KBM-7 (cell line): Measurements from ENCODE around the gene DCHS2.

Experiments used
- DNase-seq: peaks from one replicate; pipeline ENCODE4 v3.0.0-alpha.2; 2015
- in situ Hi-C: fragments of 300-500 bp; cut with MboI; formaldehyde crosslinking; loops from 2 replicates; pipeline ENCODE4 v1.14.3; 2020; ENCODE audit warnings: low sequenced_read_pairs, low pct_unique_long_range_greater_than_20kb, mixed read lengths

The DCHS2 gene

DNA sequence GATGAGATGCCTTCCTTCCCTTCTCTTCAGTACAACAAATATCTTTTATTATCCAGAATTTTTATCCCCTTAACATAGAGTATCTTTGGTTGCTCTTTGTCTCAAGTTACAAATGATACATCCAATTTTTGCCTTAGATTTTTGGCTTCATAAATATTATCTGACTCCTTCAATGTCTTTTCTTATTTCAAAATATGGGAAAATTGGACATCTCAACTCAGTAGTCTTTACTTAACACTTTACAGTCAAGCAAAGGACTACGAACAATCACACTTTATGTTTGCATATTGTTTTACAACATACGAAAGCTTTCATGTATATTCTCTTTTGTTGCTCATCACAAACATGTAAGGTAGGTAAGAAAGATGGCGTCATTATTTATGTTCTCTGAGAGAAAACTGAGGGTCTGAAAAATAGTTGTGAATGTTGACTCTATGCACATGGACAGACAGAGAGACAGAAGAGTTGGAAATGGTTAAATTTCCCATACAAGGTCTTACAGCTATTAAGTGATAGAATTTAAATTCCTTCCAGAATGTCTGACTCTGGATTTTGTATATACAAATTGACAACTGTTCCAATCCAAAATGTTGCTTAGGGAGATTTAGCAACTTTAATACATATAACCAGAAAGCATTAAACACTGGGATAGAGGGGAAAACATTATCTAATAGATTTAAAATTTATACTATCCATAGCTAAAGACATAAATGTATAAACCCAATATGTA is 29.4 kb downstream of the DCHS2 start:
- in situ Hi-C loops = no loop called here

DNA sequence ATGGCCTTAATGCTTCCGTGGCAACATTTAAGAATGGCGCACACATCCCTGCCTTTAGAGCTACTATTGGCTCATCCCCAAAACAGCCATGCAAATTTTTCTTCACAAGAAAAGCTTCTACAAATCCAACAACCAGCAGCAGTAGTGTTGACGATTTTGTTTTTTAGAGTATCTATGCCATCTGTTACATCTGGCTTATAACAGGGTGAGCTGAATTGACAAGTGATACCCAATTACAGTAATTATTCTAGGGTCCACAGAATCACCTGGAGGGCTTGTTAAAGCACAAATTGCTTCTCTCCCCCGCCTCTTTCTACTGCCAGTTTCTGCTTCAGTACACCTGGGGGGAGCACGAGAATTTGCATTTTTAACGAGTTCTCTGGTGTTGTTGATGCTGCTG is 34.1 kb downstream of the DCHS2 start:
- in situ Hi-C loops = no loop called here
- no peak for DNase-seq

More for the DNA sequence above, 29.4 kb downstream of the DCHS2 start:
- no peak for DNase-seq

DNA sequence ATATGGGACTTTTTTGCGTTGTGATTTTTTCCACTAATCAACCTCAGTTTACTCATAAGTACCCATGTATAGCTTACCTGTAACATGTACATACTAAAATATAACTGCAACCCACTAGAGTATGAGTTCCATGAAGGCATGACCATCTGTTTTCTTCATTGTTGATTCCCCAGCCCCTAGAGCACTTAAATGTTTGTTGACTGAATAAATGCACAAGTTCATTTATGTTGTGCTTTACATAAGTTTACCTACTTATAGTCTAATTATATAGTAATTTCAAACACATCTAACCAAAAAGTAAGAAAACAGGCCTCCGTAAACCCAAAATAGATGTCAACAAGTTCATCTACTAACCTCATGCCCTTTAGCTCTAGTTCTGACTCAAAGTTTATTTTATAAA is 34.7 kb downstream of the DCHS2 start:
- DNase-seq = no peak
- in situ Hi-C loops = no loop called here

DNA sequence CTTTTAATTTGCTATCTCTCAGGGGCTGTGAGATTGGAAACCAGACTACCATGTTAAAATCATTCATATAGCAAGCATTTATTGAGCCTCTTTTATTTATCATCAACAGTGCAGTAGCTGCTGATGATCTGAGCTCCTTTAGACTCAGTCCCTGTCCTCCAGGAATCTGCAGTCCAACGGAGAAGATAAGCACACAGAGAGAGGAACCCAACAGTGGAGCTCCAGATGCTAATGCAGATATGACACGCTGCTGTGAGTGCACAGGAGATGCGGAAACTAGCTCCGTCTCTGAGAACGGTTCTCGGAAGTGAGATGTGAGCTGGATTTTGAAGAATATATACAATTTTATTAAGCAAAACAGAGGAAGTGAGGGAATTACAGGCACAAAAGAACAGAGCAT is 35.4 kb downstream of the DCHS2 start:
- peak; percentile 5 for DNase-seq
- in situ Hi-C loops = no loop called here

DNA sequence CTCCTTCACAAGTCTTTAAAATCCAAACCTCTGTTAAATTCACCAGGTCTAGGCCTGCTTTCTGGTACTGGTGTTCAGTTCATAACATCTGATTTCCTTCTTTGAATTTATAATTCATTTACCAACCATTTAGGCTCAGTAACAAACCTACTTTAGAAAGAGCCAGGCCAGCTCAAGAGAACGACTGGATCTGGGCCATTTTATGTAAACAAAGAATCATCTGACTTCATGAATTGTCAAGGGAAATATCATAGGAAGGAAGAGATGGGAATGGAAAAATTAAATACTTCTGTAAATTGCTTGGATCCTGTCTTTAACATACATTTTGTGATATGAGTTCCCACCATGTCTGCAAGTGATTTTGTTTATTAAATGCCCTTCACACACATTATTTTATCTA is 36.5 kb downstream of the DCHS2 start:
- DNase-seq = no peak
- in situ Hi-C loops = no loop called here

DNA sequence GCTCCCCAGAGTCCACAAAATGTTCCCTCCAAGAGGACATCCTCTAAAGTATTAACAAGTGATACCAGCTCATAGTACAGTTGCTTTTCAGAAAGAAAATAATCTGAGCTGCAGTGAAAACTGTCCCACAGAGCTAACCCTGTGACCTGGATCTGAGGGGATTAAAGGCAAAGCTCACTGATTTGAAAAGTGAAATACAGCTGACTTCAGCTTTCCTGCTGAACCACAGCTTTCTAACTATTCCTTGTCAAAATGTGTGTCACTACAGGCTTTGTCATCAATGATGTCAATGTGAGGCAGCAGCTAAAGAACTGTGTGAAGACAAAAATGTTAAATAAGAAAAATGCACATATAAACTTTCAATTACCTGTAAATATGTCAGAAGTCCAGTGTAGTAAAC is 36.9 kb downstream of the DCHS2 start:
- DNase-seq = no peak
- in situ Hi-C loops = no loop called here

DNA sequence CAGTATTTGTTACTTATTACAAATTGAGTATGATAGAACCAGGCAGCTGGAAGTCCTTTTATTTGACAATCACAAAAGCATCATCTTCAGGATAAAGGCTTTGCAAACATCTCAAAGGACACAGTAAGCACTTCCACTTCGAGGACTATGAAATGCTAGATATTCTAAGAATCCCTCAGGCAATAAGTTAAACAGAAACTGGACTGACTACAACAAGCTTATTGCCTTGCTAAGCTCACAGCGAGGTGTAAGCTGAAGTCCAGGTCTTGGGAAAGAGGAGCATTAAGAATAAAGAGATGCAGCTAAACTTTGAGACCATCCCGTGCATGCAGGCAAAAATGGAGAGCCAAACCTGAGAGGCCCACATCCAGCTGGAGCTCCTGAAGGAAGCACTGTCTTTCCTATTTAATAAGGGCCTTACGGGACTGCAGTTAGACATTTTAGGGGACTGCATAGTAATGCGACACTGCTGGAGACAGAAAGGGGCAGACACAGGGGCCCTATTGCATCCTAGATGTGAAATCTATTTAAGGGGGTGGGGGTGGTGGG is 38.7 kb downstream of the DCHS2 start:
- in situ Hi-C loops = no loop called here
- no peak for DNase-seq

DNA sequence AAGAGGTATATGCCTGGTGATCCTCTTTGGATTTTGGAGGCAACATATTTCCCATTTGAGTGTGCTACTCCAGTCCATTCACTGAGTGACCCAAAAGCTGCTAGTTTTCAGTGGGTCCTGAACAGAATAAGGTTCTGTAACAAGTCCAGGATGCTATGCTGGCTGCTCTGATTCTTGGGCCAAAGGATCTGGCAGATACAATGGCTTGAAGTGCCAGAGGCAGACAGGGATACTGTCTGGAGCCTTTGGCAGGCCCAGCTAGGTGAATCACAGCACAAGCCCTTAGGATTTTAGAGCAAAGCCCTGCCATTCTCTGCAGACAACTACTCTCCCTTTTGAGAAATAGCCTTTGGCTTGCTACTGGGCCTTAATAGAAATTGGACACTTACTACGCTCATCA is 40.6 kb downstream of the DCHS2 start:
- in situ Hi-C loops = no loop called here
- no peak for DNase-seq

DNA sequence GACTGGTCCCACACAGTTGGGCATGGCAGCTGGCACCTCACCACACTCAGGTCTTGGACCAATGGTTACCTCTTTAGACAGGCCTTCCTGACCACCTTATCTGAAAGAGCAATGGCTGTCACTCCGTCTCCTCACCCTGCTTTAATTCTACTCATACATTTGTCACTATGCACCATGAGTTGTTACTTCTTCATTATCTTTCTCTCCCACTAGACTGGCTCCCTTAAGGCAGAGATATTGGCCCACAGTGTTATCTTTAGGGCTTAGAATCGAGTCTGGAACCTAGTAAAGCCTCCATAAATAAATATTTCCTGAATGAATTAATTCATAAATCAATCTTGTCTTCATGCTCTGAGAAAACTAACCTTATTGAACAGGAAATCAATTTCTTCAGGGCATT is 46.6 kb downstream of the DCHS2 start:
- in situ Hi-C loops = no loop called here
- DNase-seq = no peak

DNA sequence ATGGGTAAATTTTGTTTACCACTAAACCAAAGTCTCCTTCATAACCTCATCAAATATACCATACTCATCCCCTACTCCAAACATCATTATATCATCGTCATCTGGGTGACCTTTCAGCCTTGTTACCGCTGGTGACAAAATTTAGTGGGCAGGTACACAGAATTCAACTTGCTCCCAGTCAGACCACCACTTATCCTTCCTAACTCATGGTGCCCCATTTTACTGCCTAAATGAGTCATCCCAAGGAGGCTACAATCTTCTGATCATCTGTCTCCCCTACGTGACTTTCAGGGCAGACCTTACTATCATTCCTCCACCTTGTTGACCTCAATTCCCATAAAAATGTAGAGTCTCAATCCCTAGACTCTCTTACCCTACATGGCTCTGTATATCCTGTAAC is 49.6 kb downstream of the DCHS2 start:
- in situ Hi-C loops = no loop called here
- DNase-seq = no peak

DNA sequence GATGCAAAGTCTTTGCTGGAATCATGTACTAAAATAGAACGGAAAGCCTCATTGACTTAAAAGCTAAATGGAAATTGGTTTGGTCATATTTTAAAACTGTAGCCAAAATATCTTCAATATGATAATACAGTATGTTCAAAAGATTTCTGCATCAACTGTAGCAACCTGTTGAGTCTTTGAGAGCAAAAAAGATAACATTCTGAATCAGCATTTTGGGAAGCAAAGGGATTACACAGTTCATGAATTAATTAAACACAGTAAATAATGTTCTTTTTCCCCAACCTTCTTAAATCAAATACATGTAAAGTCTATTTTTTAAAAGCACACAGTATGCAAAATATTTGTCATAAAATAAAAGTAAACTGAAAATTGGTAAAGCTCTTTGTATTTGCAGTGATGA is 50.5 kb downstream of the DCHS2 start:
- in situ Hi-C loops = no loop called here

DNA sequence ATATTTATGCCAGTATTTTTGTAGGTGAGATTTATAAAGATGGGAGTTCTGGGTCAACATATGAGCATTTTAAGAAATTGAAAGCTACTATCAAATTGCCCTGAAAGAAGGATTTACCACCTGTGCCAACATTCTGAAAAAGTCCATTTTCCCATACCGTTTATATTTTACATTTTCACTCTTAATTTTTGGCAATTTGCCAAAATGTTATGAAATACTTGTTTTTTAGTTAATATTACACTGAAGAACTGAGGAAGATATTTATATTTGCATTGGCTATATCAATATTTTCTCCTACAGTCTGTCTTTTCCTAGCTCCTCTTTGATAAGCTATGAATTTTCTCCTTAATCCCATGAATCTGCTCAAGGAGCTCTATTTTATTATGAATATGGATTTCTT is 52.4 kb downstream of the DCHS2 start:
- in situ Hi-C loops = no loop called here
- DNase-seq = no peak

More for the DNA sequence above, 50.5 kb downstream of the DCHS2 start:
- DNase-seq = no peak

DNA sequence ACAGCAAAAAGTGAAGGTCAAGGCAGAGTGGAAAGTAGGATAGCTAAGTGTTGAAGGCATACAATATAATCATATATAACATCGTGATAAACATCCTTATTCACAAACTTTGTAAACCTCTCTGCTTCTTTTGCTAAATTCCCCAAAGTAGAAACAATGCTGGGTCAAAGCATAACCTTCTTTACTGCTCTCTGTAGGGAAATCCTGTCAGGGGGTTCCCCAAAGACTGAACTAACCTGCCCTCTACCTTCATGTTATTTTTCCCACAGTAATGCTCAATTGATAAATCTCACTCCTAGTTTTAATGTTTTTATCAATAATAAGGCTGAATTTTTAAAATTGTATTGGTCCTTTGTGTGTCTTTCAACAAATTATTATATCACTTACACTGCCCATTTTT is 55.7 kb downstream of the DCHS2 start:
- in situ Hi-C loops = no loop called here

DNA sequence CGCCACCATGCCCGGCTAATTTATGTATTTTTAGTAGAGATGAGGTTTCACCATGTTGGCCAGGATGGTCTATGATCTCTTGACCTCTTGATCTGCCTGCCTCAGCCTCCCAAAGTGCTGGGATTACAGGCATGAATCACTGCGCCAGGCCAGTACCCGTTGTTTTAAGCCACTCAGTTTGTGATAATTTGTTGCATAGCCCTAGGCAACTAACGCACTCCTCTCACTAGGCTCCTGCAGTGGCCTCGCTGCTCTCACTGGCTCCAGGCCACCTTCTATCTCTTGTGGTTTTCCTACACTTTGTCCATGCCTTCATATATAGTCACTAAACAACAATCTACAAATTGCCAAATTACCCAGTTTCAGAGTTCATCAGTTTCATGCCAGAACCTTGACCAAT is 58.1 kb downstream of the DCHS2 start:
- no peak for DNase-seq
- in situ Hi-C loops = no loop called here

More for the DNA sequence above, 55.7 kb downstream of the DCHS2 start:
- no peak for DNase-seq

DNA sequence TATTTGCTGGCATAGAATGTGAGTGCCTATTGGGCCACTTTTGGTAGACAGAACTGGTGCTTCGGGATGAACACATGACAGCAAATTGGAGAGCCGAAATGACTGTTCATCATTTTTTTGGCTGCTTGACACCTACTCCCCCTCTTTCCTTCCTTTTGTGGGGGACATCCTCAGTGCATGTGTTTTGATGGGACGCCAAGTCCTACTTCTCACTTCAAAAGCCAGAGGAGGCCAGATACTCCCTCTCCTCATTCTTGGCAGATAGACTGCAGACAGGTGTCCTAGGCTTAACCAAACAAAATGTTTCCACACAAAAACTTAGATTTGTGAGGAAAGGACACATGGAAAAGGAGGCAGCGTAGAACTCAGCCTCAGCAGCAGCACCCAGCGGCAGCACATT is 62.4 kb downstream of the DCHS2 start:
- in situ Hi-C loops = no loop called here
- DNase-seq = no peak

DNA sequence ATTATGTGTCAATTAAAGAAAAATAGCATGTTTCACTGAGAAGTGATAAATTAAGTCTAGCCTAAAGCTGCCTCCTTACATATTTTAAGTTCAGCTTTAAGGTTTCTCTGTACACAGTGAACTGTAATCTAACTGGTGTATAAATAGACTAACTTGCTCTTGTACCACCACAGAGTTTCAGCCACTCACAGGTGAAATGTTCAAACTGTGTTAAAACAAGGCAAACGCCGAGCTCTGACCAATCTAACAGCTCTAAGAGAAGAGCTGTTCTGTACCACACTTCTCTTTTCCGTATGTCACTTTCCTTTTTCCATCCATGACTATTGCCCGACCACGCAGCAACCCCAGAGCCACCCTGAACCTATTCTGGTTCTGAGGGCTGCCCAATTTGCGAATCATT is 64.5 kb downstream of the DCHS2 start:
- in situ Hi-C loops = no loop called here
- DNase-seq = no peak

DNA sequence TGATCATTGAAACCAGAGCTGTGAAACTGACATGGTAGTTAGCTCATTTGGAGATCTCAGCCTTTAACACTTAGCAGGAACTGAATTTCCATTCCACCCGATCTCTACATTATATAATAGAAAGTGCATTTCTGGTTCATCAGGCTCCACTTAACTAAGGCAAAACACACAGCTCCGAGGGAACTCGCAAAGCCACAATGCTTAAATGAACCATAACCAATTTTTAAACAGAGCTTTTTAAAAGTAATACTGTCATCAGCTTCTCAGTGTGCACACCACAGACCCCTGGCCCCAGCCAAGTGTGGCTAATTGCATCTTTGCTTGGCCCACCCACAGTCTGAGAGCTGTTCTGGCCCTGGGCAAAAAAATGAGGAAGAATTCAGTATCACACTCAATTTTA is 66.1 kb downstream of the DCHS2 start:
- no peak for DNase-seq
- in situ Hi-C loops = no loop called here

DNA sequence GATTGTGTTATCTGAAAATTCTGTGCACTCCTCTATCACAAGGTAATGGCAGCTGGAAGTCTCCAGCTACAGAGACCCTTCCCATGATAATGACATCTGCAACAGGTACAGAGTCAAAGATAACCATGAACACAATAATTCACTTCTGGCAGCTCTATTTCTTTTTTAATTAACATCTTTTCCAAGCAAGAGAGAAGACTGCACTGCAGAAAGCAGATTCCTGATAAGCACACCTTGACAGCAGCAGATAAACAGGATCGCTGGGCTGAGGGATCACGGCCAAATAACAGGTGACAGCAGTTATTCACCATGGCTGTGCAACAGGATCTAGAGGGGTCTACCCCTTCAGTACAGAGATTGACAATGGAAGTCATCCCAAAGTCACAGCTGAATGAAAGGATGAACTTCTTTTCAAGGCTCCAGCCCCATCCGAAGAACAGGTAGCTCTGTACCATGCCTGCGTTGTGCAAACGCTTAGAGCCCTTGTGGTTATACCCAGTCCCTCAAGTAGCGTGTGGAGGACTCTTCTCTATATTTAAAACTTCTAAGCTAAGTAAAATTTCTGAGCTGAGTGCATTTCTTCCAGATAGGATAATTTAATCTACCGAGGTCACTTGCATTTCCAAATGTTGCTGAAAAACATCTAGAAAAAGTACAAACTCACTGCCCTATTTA is 66.7 kb downstream of the DCHS2 start:
- no peak for DNase-seq
- in situ Hi-C loops = no loop called here

DNA sequence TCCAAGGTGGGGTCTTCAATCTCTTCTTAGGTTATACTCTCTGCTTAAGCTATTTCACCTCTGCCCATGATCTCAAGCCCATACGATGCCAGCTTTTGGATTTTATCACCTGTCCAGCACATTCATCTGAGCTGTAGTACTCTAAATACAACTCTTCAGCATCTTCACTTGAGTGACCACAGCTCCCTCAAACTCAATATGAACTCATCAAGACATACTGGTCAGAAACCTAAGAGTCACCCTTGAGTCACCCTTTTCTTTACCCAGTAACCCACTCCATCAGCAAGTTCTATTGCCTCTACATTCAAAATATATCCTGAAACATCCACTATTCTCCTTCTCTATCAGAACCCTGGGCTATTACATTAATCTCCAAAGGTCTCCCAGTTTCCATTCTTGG is 69.4 kb downstream of the DCHS2 start:
- DNase-seq = no peak
- in situ Hi-C loops = no loop called here

DNA sequence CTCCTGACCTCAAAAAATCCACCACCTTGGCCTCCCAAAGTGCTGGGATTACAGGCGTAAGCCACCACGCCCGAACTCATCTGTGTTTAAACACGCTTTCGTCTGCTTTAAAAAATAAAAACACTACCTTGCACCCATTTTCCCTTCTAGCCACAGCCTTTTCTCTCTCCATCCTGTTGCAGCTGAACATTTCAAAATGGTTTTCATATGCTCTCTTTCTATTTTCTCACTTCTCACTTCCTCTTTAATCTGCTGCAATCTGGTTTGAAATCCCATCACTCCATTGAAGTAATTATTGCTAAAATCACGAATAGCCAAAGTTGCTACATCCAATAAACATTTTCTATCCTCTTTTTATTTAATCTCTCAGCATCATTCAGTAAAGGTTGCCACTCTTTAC is 70.0 kb downstream of the DCHS2 start:
- no peak for DNase-seq
- in situ Hi-C loops = no loop called here

DNA sequence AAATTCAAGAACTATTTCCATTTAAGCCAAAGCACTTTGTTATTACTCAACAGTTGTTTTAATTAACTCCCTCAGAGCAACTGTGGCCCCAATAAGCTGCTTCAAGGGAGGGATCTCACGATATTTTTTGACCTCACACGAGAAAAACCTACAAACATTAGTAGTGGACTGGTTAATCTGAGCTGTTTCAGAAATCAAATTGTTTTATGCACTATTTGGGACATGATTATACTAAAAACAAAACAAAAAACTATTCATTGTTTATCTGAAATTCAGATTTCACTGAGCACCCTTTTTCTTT is 74.3 kb downstream of the DCHS2 start:
- in situ Hi-C loops = no loop called here
- DNase-seq = no peak
